ENCODE data around the gene SHROOM2. TPM values are rescaled to one million over a fixed set of nuclear protein-coding genes. Genes with fewer than 3 reads are reported as not detected.

Gene SHROOM2
- total and polyA plus RNA-seq, 9 of the 15 experiments (the other 6 are each of a cell fraction or from before 2014, with no cell fraction given) = not detected

DNA sequence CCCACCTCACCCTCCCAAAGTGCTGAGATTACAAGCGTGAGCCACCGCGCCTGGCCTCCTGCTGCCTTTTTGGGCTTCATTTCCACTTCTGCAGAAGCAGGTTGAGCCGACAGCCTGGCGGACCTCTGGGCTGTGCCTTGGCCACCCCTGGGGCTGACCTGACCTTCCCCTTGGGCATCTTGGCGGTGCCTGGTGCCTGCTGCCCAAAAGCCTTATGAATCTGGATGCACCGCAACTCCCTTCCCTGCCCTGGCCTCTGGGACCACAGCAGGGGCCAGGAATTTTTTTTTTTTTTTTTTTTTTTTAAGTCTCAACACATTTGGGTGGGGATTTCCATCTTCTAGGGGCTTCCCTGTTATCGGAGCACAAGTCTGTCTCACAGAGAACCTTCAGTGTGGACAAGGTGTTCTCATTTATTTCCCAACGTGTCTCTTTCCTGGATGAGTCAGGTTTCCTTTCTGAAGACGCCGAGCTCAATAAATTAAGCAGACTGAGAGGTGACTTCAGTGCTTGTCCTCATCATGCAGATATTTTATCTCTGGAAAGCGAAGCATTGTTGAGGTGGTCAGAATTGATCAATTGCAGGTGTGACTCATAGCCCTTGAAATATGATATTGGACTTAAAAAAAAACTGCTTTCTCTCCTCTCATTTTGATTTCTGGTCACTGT is 79.7 kb downstream of the SHROOM2 start (continued):
- TF ChIP-seq ZBTB9 (CRISPR knock-in tag; IDR thresholded peaks at IDR 0.05) (no peak), MAFG (tag; conservative IDR thresholded peaks at IDR 0.05) (no peak), HIVEP1 (CRISPR knock-in tag; IDR thresholded peaks at IDR 0.05) (no peak), GATAD2A (IDR thresholded peaks at IDR 0.05) (no peak), SRSF3 (IDR thresholded peaks at IDR 0.05; ENCODE audit: insufficient read depth, low read length) (no peak), ASH1L (IDR thresholded peaks at IDR 0.05; ENCODE audit: borderline replicate concordance, low read depth, partially characterized antibody) (no peak), SAFB2 (IDR thresholded peaks at IDR 0.05; ENCODE audit: borderline replicate concordance, low read depth, low read length, severe bottlenecking) (no peak), E2F3 (CRISPR knock-in tag; IDR thresholded peaks at IDR 0.05) (no peak), ETV1 (tag; conservative IDR thresholded peaks at IDR 0.05; ENCODE audit: low read depth) (no peak)
- TF ChIP-seq, protein P1, sequence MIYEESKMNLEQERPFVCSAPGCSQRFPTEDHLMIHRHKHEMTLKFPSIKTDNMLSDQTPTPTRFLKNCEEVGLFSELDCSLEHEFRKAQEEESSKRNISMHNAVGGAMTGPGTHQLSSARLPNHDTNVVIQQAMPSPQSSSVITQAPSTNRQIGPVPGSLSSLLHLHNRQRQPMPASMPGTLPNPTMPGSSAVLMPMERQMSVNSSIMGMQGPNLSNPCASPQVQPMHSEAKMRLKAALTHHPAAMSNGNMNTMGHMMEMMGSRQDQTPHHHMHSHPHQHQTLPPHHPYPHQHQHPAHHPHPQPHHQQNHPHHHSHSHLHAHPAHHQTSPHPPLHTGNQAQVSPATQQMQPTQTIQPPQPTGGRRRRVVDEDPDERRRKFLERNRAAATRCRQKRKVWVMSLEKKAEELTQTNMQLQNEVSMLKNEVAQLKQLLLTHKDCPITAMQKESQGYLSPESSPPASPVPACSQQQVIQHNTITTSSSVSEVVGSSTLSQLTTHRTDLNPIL (CRISPR knock-in tag; IDR thresholded peaks at IDR 0.05) = no peak
- TF ChIP-seq, protein P2, sequence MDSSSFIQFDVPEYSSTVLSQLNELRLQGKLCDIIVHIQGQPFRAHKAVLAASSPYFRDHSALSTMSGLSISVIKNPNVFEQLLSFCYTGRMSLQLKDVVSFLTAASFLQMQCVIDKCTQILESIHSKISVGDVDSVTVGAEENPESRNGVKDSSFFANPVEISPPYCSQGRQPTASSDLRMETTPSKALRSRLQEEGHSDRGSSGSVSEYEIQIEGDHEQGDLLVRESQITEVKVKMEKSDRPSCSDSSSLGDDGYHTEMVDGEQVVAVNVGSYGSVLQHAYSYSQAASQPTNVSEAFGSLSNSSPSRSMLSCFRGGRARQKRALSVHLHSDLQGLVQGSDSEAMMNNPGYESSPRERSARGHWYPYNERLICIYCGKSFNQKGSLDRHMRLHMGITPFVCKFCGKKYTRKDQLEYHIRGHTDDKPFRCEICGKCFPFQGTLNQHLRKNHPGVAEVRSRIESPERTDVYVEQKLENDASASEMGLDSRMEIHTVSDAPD (CRISPR knock-in tag; IDR thresholded peaks at IDR 0.05) = no peak
